ENCODE results near the gene SHISA9.

DNA sequence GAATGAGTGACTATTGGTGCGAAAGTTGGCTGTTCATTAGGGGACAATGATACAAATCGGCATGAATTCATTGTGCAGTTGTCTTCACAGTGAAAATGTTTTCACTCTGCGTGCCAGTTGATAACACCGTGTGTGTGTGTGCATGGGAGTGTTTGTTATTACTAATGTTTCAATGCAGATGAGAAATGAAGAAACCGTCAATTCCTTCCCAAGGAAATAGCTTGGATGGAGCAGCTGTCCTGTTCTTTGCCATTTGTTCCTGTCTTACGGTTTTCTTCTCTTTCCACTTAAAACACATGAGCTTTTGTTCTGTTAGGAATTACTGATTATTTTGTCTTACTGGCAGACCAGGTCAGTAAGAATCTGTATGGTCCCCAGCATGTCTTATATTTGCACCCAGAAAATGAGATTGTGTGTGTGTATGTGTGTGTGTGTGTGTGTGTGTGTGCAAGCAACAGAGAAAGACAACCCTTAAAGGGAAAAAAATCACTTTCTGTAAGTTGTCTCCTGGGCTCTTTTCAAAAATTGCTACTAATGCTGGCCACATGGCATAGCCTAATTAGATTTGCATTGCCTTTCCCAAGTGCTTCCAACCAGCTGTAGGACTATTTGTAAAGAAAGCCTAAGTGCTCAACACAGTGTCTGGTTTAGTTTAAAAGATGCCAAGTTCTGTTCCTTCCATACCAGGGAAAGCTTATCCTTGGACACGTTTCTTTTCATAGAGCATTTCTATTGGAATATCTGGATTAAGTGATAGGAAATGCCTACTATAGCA is 23.8 kb downstream of the SHISA9 start:
- TF ChIP-seq, protein P1, sequence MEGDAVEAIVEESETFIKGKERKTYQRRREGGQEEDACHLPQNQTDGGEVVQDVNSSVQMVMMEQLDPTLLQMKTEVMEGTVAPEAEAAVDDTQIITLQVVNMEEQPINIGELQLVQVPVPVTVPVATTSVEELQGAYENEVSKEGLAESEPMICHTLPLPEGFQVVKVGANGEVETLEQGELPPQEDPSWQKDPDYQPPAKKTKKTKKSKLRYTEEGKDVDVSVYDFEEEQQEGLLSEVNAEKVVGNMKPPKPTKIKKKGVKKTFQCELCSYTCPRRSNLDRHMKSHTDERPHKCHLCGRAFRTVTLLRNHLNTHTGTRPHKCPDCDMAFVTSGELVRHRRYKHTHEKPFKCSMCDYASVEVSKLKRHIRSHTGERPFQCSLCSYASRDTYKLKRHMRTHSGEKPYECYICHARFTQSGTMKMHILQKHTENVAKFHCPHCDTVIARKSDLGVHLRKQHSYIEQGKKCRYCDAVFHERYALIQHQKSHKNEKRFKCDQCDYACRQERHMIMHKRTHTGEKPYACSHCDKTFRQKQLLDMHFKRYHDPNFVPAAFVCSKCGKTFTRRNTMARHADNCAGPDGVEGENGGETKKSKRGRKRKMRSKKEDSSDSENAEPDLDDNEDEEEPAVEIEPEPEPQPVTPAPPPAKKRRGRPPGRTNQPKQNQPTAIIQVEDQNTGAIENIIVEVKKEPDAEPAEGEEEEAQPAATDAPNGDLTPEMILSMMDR (IDR thresholded peaks at IDR 0.05; ENCODE audit: poor library complexity): no peak
- no peak for TF ChIP-seq EZH2 (IDR thresholded peaks at IDR 0.05; ENCODE audit: borderline replicate concordance)

Data from hepatocyte (in vitro differentiated cells).